GM21367 (cell line): ENCODE data around the gene F2.

Source experiments
- ATAC-seq: cut with Tn5 transposase; IDR thresholded peaks from one replicate; pipeline ENCODE4 v1.9.1; 2021; ENCODE audit not compliant: unreplicated experiment

F2 gene

DNA sequence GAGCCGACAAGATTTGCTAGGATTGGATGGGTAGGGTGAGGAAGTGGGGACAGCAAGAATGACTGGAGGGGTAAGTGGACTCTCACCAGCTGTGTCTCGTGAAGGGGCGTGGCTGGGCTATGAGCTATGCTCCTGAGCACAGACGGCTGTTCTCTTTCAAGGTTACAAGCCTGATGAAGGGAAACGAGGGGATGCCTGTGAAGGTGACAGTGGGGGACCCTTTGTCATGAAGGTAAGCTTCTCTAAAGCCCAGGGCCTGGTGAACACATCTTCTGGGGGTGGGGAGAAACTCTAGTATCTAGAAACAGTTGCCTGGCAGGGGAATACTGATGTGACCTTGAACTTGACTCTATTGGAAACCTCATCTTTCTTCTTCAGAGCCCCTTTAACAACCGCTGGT lies 19.9 kb downstream of the F2 start:
- ATAC-seq = no peak

DNA sequence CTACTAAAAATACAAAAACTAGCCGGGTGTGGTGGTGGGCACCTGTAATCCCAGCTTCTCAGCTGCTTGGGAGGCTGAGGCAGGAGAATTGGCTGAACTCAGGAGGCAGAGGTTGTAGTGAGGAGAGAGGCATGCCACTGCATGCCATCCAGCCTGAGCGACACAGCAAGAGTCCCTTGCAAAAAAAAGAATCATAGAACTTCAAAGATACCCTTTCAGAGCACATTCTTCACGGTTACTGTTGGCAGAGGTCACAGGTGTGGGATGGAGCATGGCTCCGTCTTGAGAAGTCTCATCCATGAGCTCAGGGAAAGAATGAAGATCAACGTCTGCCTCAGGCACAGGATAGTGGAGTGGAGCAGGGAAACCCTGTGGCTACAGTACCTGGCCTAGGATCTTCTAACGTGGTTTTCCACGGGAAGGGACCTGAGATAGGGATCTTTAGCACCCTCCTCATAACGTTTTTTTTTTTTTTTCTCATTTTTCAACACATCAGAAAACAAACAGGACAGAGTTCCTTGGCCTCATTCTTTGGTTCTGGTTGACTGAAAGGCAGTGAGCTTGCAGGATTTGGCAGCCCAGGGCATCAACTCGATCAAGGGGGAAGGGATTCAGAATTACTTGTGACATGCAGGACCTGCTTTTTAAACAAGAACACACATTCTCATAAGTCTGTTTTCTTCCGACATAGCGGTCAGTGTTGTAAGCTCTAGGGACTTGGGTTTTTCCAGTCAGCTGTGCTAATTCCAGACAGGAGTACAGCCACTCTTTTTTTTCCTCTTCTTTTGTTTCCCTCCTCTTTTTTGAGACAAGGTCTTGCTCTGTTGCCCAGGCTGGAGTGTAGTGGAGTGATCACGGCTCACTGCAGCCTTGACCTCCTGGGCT lies 22.8 kb downstream of the F2 start:
- ATAC-seq = no peak

DNA sequence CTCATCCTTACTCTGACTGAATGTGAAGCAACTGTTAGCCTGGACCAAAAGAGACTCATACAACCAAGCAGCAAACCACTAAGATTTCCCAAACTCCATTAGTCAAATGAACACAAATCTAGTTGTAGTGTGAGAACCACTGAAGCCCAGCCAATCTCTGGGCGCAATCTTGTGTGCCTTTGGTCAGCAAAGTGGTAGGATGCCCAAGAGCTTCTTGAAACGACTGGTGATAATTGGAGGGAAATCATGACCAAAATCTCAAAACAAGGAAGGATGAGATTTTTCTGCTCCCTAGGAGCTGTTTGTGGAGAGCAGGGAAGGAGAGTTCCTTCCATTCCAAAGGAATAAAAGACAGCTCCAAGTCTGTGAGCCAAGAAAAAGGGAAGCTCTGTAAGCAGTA lies 24.0 kb downstream of the F2 start:
- no peak for ATAC-seq

DNA sequence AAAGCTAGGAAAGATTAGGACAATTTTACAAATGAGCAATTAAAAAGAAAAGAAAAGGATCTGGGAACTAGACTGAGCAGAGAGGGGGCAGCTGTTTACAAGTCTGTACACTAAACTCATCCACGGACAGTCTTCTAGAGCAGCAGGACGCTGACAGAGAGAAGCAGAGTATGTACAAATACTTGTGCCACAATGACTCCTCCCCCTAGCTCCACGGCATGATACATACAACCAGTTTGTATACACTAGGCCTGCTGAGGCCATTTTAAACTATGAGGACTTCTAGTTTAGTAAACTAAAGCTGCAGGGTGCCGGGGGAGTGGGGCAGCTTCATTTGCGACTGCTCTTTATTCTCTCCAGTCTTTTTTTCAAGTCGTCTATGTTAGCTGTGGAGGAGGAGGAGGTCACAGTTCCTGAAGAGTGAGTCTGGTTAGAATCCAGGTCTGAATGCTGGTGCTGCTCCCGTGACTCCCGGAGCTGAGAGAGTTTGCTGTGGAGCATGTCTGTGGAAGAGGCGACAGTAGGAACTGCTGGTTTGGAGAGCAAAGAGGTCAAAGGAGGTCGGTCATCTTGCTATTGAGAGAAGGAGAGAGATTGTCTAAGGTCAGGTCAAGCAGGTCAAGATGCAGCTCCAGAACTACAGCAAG lies 24.8 kb downstream of the F2 start:
- no peak for ATAC-seq

DNA sequence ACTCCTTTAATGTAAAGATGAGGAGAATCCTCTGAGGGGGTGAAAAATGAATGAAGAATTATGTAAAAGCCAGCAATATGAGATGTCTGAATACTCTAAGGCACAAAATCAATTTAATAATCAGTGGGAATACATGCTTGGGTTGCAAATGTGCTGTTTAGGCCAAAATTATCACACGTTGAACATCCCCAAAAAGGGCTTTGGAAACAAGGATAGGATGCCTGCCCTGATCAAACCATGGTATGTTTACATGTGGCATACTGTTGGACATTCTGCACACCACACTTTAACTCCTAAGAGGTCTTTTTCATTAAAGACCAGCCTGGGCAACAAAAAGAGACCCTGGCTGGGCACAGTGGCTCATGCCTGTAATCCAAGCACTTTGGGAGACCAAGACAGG lies 26.3 kb downstream of the F2 start:
- ATAC-seq = no peak

DNA sequence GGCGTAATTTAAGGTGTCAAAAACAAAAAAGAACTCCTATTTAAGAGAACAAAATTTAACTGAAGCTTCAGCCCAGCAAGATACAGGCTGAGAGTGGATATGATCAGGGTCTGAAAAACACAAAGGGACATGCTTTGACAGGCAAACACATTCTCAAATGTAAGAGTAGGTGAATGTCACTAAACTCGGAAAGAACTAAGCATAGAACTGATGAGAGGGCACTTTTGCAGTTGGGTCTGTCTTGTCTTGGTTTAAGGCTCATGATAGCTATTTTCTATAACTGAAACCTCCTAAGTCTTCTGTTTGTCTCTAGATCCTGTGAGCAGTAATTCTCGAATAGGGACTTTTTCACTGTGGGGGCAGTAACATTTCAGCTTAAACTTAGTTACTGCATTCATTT lies 27.0 kb downstream of the F2 start:
- ATAC-seq = no peak

DNA sequence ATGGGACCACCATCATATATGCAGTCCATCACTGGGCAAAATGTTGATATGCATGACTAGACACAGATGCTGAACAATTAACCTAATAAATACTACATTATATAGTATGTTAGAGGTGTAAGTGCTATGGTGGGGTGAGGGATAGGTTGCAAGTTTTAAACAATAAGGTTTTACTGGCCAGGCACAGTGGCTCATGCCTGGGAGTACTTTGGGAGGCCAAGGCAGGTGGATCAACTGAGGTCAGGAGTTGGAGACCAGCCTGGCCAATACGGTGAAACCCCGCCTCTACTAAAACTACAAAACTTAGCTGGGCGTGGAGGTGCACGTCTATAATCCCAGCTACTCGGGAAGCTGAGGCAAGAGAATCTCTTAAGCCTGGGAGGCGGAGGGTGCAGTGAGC lies 28.1 kb downstream of the F2 start:
- no peak for ATAC-seq

DNA sequence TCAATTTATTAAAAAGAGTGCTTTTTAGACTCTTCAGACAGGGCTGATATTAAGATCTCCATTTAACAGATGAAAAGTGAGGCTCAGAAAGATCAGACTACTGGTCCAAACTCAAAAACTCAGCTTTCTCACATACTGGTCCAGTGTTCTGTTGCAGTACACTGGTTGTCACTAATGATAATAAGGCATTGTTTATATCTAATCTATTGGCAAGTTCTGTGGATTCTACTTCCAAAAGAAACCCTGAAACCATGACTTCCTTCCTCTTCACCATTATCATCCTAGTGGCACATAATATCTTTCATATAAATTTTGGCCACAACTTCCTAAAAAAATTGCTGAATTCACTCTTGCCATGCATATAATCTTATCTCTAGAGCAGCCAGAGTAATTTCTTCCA lies 36.9 kb downstream of the F2 start:
- no peak for ATAC-seq

DNA sequence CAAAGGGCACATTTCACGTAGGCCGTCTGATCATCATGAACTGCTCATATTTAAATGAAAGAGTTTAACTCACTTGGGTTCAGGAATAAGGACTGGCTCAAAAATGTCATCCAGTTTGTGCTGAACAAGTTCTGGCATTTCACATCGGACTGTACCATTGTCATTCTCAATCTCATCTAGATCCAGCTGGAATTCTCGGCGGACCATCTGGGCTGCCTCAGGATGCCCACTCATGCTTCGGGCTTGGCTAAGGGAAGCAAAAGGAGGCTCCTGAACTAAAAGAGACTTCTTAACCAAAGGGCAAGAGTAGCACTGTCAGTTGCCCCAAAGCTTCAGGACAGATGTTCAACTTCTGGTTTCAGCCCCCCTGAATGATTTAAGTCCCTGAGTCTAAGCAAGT lies 40.2 kb downstream of the F2 start:
- no peak for ATAC-seq

DNA sequence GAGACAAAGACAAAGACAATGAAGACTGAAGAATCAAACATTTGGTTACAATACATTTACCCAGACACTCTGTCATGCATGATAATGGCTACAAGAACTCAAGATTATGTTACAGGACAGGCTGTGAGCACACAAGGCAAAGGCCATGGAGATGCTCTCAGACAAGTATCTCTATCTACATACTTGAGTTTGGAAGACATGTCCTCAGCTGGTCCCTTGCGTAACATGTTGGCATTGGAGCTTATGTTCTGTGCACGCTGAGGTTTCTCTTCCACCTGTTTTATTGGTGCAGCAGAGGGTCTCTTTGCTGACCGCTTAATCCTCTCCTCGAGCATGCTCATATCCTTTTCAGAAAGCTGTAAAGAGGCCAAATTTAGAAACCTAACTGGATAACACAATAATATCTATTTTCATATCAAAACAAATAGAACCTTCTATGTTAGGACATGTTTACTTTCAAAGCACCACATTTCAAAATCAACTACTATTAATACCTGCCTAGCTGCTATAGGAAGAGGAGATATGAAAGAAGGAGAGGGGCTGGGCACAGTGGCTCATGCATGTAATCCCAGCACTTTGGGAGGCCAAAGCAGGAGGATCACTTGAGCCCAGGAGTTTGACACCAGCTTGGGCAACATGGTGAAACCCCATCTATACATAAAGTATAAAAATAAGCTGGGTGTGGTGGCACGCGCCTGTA lies 41.6 kb downstream of the F2 start:
- ATAC-seq = no peak

DNA sequence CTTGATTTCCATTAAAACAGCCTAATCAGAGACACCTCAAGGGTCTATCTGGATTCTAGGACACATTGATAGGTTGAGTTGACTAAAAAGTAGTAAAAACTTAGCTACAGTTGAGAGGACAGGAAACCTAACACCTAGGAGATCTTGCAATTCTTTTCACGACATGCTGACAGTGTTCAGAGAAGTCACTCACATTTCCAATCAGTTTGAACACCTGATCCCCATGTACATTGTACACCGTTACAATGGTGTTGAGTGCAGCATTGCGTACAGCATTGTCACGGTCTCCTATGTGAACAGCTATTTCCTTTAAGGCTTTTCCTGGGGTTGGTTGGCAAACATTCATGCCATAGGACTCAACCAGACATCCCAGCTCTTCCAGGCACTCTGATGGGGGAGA lies 42.8 kb downstream of the F2 start:
- ATAC-seq = no peak

DNA sequence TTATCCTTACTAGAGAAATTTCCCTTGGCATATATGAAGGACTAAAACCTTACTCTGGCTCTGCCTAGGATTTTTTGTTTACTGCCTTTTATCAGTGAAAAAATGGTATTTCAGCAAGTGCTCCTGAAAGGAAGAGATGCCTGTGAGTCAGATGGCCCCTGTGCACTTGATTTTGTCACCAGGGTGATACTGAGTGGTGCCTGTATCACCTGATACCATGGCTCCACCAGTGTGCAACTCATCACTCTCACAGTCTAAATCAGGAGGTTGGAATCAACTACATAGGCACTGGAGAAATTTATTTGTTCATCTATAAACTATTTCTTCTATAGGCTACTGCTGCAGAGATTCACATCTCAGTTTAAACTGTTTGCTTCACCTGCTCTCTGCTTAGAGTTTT lies 43.2 kb downstream of the F2 start:
- no peak for ATAC-seq

DNA sequence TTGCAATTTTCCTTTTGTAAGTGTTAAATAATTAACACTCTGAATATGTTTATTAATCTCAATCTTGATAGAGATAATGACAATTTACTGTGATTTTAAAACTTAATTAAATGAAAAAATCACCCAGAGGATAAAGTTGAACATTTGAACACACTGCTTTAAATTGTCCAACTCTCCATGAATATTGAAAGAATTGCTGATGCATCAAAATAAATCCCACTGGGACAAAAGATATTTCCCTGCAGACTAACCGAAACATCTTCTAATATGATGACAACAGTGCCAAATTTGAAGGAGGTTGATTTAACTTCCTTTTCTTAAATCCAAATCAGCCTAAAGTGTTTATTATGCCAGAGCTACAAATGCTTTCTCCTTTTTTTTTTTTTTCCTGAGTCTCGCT lies 47.6 kb downstream of the F2 start:
- ATAC-seq = no peak

DNA sequence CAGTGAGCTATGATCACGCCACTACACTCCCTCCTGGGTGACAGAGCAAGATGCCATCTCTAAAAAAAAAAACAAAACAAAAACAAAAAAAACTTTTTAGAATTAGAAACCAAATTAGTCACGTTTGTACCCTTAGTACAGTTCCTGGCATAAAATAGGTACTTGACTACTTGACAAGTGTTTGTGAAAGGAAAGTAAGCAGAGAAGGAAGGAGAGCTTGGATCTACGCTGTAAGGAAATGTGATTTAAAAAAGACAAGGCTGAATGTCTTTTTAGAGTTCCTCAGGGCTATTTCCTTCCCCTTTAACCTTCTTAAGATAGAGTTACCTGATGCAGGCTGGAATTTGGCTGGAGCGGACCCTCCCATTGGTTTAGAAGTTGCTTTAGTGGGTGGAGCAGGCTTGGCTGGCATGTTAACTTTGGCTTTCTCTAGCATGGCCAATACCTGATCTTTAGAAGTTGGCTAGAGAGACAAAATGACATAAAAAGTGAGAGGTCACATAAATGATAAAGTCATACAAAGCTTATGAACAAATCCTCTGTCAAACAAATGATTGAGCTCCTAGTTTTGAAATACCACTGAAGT lies 50.7 kb downstream of the F2 start:
- no peak for ATAC-seq

DNA sequence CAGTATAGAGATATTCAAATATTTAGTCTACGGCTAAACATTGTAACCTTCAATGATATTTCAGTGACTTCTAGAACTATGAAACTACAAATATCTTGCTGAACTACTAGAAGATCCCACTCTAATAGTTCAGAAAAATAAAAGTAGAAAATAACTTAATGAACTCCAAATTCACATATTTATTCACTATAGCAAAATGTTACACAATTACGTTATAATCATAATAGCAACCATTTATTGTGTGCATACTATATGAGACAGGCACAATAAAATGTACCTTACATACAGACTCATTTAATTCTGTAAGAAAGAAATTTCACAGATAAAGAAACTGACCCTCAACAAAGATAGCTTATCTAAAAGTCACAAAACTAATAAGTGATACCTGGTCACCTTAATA lies 57.9 kb downstream of the F2 start:
- ATAC-seq = no peak

DNA sequence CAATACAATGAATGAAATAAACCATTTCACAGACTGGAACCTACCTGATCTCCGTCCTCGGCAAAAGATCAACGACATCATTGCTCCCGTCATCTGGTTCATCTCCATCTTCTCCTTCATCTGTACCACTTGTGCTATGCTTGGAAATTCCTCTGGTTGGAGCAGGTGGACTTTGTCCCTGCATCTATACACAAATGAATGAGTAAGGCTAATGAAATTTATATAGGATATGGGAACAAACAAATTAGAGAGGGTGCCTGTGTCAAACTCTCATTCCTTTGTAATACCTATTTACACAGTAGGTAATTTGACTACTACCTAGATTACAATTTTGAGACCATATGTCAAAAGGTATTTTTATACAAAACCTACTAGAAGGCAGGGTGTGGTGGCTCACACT lies 59.4 kb downstream of the F2 start:
- ATAC-seq = no peak
